Esophagus squamous epithelium (tissue), 5 donors: ENCODE measurements around the gene PBX2. TPM values are rescaled to one million over a fixed set of nuclear protein-coding genes. Genes with fewer than 3 reads are reported as not detected.

Experiments
- DNase-seq: peaks from one replicate; lab custom pipeline; 2025; lab: John Stamatoyannopoulos, UW
- H3K27ac ChIP-seq, 4 donors: fragments of 200-600 bp; sonication (generic); one replicate each; pipeline ENCODE4 v1.5.1; 2016 to 2019; ENCODE audit warnings: mild to moderate bottlenecking in 1 of 4
- H3K27me3 ChIP-seq, 4 donors: fragments of 200-600 bp; sonication (generic); 1 replicate in 3 of 4; 2 replicates in 1 of 4; pipeline versions ENCODE4 v1.5.1 to v1.6.0; 2017 to 2021; ENCODE audit warnings: antibody characterized with exemption in 1 of 4
- H3K36me3 ChIP-seq, 3 donors: fragments of 200-600 bp; sonication (generic); one replicate each; pipeline ENCODE4 v1.5.1; 2016 to 2019
- H3K4me1 ChIP-seq, 3 donors: fragments of 200-600 bp; sonication (generic); one replicate each; pipeline ENCODE4 v1.5.1; 2017 to 2019
- H3K4me3 ChIP-seq, 4 donors: fragments of 200-600 bp; sonication (generic); 1 replicate in 3 of 4; 2 replicates in 1 of 4; pipeline ENCODE4 v1.5.1; 2016 to 2019; ENCODE audit warnings: mild to moderate bottlenecking in 2 of 4, moderate library complexity in 1 of 4
- H3K9me3 ChIP-seq, 3 donors: fragments of 200-600 bp; sonication (generic); one replicate each; pipeline ENCODE4 v1.5.1; 2016 to 2019
- CTCF ChIP-seq, 6 experiments: fragments of 450-650 bp in 4 of 6; fragments of 200-600 bp in 2 of 6; sonication (generic) in 2 of 6; IDR thresholded peaks; one replicate each; pipeline ENCODE4 v1.5.1; 2016 to 2019; ENCODE audit warnings: antibody characterized with exemption in 6 of 6, mild to moderate bottlenecking in 4 of 6, moderate library complexity in 4 of 6
- POLR2A ChIP-seq, 4 donors: fragments of 450-650 bp; IDR thresholded peaks; one replicate each; pipeline ENCODE4 v1.6.1; 2017; ENCODE audit warnings: antibody characterized with exemption in 4 of 4, mild to moderate bottlenecking in 4 of 4, moderate library complexity in 3 of 4
- WGBS, 2 donors: methylation state at CpG; one replicate each; pipeline ENCODE4 v1.1.5; 2018; 5-methylcytosine and 5-hydroxymethylcytosine counted together
- intact Hi-C: fragments of 100-400 bp; cut with DNase I; formaldehyde crosslinking; loops from one replicate; pipeline ENCODE4 v1.15.0; 2022
- total RNA-seq, 4 donors: library from RNA; depleted of rRNA; stranded (reverse); fragments of >200 nt; gene quantifications; one replicate each; pipeline ENCODE4 v1.1.0, GENCODE V29; 2016
- donor health status: DM: yes; HTN: yes; CAD: no.

PBX2 gene
- total RNA-seq, 4 donors from 2014 or later: 27.1 to 40.2 (median 28.9) TPM

- Histone ChIP-seq H3K27ac (peak within 1 kb of the TSS; percentile 90 to 97 (median 96)), H3K4me3 (peak within 1 kb of the TSS; percentile 66 to 96 (median 90)), H3K36me3 (peaks cover 0 to 23% (median under 1%) of the 10 kb centered on the region in 3 donors), H3K27me3 (no peaks in the 10 kb centered on the region), H3K9me3 (no peaks in the 10 kb centered on the region), H3K4me1 (peaks cover 27 to 72% (median 38%) of the 10 kb centered on the region in 3 donors)
- TF ChIP-seq POLR2A (IDR thresholded peaks at IDR 0.05) (peak in 2 of 4 donors; percentile 43 to 73), CTCF (IDR thresholded peaks at IDR 0.05) (no peak)
- DNase-seq: peak; percentile 51
- 1 to 2% methylated on average over 16 to 18 of the region's 27 CpGs for WGBS, 2 donors
- intact Hi-C loops: no loop called here
These were observed 14.1 kb downstream of the PBX2 start, which contains the start of gene AGPAT1 for GRCh38 chr6:32175711-32176475. AGPAT1 (minus strand) TSS chr6:32176084; CDS start chr6:32171496, 4,588 bp downstream.

GRCh38 chr6:32175322-32175710 is 14.7 kb downstream of the PBX2 start:
- Histone ChIP-seq H3K36me3 (peaks cover 0 to 23% (median 6%) of the 10 kb centered on the region in 3 donors), H3K4me1 (peaks cover 27 to 66% (median 38%) of the 10 kb centered on the region in 3 donors), H3K27ac (peak overlapping the region; percentile 90 to 97 (median 96)), H3K9me3 (no peaks in the 10 kb centered on the region), H3K27me3 (no peaks in the 10 kb centered on the region), H3K4me3 (peak overlapping the region; percentile 66 to 96 (median 90))
- intact Hi-C loops: no loop called here
- no peak for TF ChIP-seq POLR2A (IDR thresholded peaks at IDR 0.05)
- no peak for TF ChIP-seq CTCF (IDR thresholded peaks at IDR 0.05)
- DNase-seq: no peak
- WGBS, 2 donors: 6 to 10% methylated on average over 2 of the region's 2 CpGs

GRCh38 chr6:32174416-32174815 is 15.6 kb downstream of the PBX2 start:
- H3K36me3 ChIP-seq: peaks cover under 1 to 23% (median 13%) of the 10 kb centered on the region in 3 donors
- peaks cover 26 to 57% (median 30%) of the 10 kb centered on the region in 3 donors for H3K4me1 ChIP-seq
- no peak overlapping the region for H3K27ac ChIP-seq
- intact Hi-C loops: no loop called here
- TF ChIP-seq POLR2A (IDR thresholded peaks at IDR 0.05): no peak
- no peak for TF ChIP-seq CTCF (IDR thresholded peaks at IDR 0.05)
- no peaks in the 10 kb centered on the region for H3K27me3 ChIP-seq
- no peaks in the 10 kb centered on the region for H3K9me3 ChIP-seq
- no peak overlapping the region for H3K4me3 ChIP-seq
- DNase-seq: no peak
- 83 to 94% methylated on average over 1 of the region's 1 CpG for WGBS, 2 donors

GRCh38 chr6:32173051-32173727 is 16.8 kb downstream of the PBX2 start:
- H3K27me3 ChIP-seq: no peaks in the 10 kb centered on the region
- intact Hi-C loops: no loop called here
- peaks cover 5 to 35% (median 13%) of the 10 kb centered on the region in 3 donors for H3K36me3 ChIP-seq
- H3K4me3 ChIP-seq: no peak overlapping the region
- H3K4me1 ChIP-seq: peaks cover 18 to 48% (median 22%) of the 10 kb centered on the region in 3 donors
- TF ChIP-seq CTCF (IDR thresholded peaks at IDR 0.05): no peak
- TF ChIP-seq POLR2A (IDR thresholded peaks at IDR 0.05): no peak
- H3K27ac ChIP-seq: peak overlapping the region in 3 of 4 donors; percentile 1 to 12 (median 3)
- no peak for DNase-seq
- H3K9me3 ChIP-seq: no peaks in the 10 kb centered on the region
- WGBS, 2 donors: 66 to 67% methylated on average over 4 of the region's 4 CpGs
